HG02981 (cell line): Measurements from ENCODE around the gene SLC2A8.

ENCODE experiments used
- ATAC-seq: cut with Tn5 transposase; IDR thresholded peaks from one replicate; pipeline ENCODE4 v1.9.1; 2021; ENCODE audit warnings: mild to moderate bottlenecking, moderate library complexity; ENCODE audit not compliant: unreplicated experiment

Gene SLC2A8

GRCh38 chr9:127396808-127397645, at the start of gene SLC2A8:
Gene SLC2A8, plus strand, starts transcription at chr9:127397169. Its CDS starts 62 bp downstream, at chr9:127397231.
- ATAC-seq = peak; percentile 92

- ATAC-seq = no peak
Observed at GRCh38 chr9:127347831-127348776, 48.9 kb upstream of the SLC2A8 start.

GRCh38 chr9:127349483-127350113, 47.4 kb upstream of the SLC2A8 start:
- no peak for ATAC-seq

GRCh38 chr9:127351182-127352166, 45.5 kb upstream of the SLC2A8 start:
- ATAC-seq = no peak

GRCh38 chr9:127353882-127354281, 43.1 kb upstream of the SLC2A8 start:
- ATAC-seq = no peak

GRCh38 chr9:127356906-127357305, 40.1 kb upstream of the SLC2A8 start:
- no peak for ATAC-seq

- no peak for ATAC-seq
Observed at GRCh38 chr9:127358023-127358535, 38.9 kb upstream of the SLC2A8 start.

- no peak for ATAC-seq
Observed at GRCh38 chr9:127358770-127359169, 38.2 kb upstream of the SLC2A8 start.

GRCh38 chr9:127360250-127360649, 36.7 kb upstream of the SLC2A8 start:
- ATAC-seq = no peak

- ATAC-seq = no peak
Observed at GRCh38 chr9:127360829-127361228, 36.1 kb upstream of the SLC2A8 start.

- no peak for ATAC-seq
Observed at GRCh38 chr9:127361561-127361960, 35.4 kb upstream of the SLC2A8 start.

GRCh38 chr9:127362829-127363228, 34.1 kb upstream of the SLC2A8 start:
- ATAC-seq = no peak

- no peak for ATAC-seq
Observed at GRCh38 chr9:127365461-127365860, 31.5 kb upstream of the SLC2A8 start.

GRCh38 chr9:127366594-127366993, 30.4 kb upstream of the SLC2A8 start:
- ATAC-seq = no peak

- ATAC-seq = no peak
Observed at GRCh38 chr9:127368852-127369402, 28.0 kb upstream of the SLC2A8 start.

GRCh38 chr9:127369428-127369827, 27.5 kb upstream of the SLC2A8 start:
- no peak for ATAC-seq

- ATAC-seq = no peak
Observed at GRCh38 chr9:127370147-127370579, 26.8 kb upstream of the SLC2A8 start.

GRCh38 chr9:127370672-127371648, 26.0 kb upstream of the SLC2A8 start:
- no peak for ATAC-seq
